ENCODE results near the gene SGK1.

The SGK1 gene

DNA sequence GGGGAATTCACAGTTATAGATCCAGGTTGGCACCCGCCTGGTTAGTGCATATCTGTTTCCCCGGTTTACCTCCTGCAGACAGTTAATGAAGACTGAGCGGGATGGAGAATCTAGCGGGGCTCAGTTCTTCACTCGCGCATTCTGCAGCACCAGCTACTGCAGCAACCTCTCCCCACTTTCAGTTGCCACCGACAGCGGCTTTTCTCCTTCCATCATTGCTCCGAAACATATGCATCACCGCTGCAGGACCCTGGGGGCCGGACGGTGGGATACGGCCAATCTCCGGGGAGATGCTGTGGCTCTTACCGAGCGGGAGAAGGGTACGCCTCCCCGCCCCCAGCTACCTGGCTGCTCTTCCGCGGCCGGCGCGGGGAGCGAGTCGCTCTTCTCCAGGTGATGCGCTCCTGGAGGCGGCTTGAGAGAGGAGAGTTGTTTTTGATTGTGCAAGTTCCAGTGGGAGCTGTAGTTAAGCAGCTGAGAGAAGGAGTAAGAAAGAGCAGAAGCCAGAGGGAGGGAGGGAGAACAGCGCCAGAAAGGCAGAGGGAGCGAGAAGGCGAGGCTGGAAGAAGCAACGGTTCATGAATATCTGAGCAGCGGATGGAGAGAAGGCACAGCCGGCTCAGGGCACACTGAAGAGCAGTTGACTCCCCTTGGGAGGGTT, at the start of gene SGK1:
Gene SGK1 (minus strand): TSS at position 642 of the 661 bp plus-strand sequence. CDS start 652 bp downstream, outside the sequence.
- DNase-seq (ENCODE audit: low read depth): no peak

DNA sequence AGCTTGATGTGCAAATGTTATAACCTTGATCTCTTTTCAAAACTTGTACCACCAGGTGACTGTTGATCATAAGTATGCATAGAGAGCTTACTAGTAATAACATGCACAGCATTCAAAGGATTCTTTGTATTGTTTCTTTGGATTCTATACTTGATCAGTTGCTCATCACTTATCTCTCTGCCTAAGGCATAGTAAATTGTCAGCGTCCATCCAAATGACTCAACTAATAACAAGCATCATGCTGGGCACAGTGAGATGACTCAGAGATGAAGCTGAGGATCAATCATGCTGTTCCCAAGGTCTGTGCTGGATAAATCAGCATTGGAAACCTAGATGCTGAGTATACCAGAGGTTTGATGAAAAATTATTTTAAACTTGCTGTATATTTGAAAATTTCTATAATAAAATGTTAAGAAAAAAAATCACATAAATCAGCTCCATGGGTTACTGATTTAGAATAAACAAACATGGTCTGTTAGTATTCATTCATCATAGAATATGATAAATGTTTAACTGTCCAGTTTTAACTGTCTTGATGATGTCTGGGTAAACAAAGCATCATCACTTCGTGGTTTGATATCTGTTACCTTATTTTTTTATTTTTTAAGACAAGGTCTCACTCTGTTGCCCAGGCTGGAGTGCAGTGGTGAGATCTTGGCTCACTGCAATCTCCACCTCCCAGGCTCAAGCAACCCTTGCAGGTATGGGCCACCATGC, 45.6 kb upstream of the SGK1 start:
- no peak for DNase-seq (ENCODE audit: low read depth)

DNA sequence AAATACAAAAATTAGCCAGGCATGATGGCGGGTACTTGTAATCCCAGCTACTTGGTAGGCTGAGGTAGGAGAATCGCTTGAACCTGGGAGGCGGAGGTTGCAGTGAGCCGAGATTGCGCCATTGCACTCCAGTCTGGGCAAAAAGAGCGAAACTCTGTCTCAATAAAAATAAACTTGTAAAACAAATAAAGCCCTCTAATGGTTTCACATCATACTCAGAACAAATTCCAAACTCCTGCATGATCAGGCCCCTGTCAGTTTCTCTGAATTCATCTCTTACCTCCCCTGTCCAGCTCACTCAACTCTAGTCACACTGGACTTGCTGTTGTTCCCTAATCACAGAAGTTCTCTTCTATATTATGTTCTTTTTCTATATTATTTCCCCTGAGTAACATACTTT, 43.1 kb upstream of the SGK1 start:
- DNase-seq (ENCODE audit: low read depth): no peak

DNA sequence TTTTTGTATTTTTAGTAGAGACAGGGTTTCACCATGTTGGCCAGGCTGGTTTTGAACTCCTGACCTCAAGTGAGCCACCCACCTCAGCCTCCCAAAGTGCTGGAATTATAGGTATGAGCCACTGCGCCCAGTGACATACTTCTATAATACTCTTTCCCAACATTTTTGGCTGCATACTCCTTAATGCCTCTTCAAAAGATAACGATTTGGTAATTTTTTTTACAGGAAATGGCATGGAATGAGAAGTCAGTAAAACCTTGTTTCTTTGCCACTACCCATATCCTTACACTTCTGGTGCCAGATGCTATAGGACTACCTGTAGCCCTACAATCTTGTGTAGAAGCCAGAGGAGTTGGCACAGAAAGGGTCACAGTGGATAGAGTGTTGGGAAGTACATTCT, 41.4 kb upstream of the SGK1 start:
- no peak for DNase-seq (ENCODE audit: low read depth)

DNA sequence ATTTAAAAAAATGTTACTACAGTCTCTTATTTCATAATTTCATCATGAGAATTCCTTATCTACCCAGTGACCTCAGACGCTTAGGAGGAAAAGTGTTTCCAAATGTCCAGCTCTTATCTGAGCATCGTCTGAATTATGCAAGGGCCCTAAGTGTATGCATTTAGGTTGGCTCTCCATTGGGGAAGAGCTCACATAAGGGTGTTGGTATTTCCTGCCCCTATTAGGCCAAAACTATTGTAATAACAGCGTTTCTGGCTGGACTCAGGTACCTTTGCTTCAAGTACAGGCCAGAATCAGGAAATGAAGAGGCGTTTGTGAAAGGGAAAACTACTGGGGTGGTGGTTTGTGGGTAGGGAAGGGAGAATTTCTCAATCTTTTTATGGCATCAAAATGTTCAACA, 40.4 kb upstream of the SGK1 start:
- DNase-seq (ENCODE audit: low read depth): no peak

DNA sequence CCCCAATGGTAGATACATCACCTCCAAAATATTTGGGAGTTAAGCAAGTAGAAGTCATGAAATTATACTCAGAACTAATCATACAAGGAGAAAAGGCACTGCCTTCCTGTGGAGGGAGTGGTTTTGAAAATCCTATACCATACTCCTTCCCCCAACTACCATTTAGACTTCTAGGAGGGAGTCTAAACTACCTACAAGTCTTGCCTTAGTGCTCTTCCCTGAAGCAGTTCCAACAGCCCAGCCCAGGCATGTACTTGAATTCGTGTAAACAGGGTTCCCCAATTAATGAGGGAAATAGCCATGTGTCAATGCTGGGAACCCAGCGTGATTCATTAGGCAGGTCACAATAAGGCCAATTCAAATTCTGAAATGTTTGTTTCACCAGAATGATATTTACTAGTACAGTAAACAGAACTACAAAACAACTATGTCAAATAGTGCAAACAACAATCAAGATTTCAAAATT, 39.1 kb upstream of the SGK1 start:
- DNase-seq (ENCODE audit: low read depth): no peak

DNA sequence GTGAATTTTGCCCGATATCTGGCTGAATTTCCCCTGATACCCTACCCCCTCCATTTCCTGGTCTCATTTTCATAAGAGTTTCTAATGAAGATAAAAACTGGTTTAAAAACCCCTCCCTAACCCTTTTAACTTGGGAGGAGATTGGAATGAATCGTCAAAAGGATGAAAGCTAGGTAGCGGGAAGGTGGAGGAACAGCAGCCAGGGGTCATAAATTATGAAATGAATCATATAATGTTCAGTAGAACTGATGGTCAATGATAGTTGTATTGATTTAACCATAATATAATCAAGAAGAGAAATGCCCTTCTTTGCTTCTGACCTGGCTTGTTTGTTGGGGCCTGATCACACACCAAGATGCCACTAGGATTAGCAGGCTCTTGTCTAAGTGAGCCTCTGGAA, 38.5 kb upstream of the SGK1 start:
- no peak for DNase-seq (ENCODE audit: low read depth)

DNA sequence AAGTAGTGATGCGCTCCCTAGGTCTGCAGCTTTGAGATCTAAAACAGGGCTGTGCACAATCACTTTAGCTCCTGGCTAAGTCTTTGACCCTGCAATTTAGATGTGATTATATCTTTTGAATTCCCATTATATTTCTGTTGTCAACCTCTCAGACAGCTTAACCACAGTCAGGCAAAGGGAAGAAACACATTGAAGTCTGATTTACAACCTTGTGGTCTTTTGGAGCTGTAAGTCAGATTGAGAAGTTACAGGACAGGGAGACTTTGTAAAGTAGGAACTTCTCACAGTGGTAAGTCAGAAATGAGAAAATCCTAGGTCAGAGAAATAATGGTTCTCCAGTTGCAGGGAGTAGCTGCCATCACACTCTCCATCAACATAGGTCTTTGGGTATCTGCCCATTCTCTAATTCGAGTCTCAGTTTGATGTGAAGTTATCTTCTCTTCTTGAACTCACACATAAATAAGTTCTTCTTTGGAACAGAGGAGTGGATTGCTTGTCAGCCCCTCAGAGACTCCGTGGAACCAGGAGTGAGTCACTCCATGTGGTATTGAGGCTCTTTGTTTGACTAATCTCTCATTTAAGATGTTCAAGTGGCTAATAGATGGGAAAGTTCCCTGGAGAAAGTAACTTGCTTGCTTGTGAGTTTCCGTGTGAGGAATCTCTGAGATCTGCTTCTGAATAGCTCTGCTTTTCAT, 35.0 kb upstream of the SGK1 start:
- peak; percentile 65 for DNase-seq (ENCODE audit: low read depth)

DNA sequence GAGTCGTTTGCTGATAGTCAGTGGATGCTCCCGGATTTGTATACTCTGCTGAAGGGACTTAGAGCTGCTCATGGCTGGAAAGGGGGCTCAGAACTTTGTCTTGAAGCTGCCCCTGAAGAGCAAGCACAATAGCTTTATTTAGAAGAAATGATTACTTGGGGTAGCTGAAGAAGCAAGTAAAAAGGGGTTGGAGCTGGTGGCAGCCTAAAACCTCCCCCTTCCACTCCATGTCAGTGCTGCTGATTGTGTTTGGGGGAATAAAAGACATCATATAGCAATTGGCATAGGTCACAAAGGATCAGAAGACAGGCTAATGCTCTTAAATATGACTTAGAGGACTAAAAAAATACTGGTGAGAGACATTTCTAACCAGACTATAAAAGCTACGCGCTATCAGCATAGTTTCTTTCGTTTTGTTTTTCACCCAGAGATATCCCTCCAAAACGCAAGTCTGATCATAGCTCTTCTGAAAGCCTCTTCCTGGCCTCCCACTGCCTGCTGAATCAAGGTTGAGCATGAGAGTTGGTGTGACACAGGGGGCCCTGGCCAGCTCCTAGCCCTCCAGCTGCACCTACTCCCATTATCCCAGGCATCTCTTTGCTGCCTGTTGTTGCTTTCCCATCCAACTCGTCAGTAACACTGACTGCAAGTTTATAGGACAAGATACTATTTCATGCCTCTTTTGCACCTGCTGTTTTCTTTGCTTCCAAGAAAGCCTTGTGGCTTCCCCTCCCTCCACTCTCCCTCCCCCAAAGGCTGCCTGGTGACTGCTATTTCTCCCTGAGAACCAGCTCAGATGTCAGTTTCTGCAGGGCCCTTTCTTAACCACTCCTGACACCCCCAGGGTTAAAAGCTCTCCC, 33.9 kb upstream of the SGK1 start:
- no peak for DNase-seq (ENCODE audit: low read depth)

DNA sequence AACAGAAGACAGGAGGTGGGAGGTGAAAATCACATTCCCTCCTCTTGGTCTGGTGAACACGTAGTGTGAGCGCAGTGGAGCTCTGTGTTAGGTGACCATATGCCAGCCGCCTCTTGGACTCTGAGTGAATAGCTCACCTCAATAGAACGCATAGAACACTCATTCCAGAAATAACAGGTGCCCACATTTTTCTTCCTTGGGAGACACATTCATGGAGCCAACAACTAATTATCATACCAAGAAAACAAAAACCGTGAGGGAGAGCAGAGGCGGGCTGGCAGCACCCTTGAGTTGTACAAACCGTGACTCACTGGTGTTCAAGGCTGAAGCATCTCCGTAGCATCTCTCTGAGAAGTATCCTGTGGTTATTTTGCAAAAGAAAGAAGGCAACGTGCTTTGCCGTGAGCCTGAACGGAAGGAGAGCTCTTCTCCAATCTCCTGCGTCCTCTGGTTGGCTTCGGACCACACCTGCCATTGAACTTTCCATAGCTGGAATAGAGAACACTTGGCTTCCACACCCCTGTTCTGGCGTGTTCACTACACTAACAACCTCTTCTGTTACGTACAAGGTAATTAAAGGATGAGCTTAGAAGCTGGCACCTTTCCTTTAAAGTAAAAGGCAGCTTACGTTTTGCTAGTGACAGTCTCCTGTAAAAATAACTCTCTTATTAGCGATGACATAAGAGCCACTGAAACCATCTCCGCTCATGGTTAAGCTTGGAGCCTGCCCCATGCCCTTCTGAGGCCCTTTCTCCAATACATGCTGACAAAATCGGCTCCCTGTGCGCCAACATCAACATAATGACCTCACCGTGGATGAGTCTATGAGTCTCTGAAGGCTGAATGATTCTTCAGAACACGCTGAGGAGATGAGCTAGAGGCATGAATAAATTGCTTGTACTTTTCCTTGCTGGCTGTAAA, 30.2 kb upstream of the SGK1 start:
- peak; percentile 79 for DNase-seq (ENCODE audit: low read depth)

DNA sequence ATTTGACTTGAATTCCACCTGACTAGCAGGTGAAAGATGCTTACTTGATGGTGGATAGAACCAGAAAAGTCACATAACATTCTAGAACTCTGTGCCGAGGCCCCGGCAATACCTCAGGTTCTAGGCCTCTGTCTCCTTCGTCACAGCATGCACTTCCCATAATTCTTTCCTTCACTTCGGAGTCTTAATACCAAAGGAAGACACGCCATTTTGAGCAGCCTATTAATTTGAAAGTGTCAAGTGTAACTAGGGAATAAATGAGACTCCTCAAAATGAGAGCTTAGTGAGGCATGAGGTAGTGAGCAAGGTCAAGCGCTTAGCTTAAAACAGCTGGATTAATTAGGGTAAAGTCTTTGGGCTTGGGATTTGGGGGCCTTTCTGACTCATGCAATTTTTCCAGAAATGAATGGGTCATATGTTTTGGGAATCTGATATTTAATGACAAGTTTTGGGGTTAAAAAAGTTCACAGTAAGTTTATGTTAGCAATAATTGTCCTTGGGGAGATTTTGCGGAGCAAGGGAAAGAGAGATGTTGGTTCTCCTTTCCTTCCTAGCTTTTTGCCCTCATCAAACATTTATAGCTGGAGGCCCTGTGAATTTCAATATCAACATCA, 29.1 kb upstream of the SGK1 start:
- no peak for DNase-seq (ENCODE audit: low read depth)

DNA sequence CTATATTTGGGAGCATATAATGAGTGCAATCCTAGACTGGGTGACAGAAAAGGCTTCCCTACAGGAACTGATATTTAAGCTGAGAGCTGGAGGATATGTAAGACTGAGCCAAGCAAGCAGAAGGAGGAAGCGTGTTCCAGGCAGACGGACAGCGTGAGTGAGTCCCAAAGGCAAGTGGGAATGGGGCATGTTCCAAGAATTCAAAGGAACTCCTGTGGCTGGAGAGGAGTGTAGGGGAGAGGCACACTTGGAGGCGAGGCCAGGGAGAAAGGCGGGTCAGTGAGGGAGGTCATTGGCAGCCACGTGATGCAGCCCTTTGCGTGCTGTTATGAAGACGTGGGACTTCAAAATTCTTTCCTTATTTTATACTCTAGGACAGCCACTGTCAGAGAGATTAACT, 27.9 kb upstream of the SGK1 start:
- no peak for DNase-seq (ENCODE audit: low read depth)

DNA sequence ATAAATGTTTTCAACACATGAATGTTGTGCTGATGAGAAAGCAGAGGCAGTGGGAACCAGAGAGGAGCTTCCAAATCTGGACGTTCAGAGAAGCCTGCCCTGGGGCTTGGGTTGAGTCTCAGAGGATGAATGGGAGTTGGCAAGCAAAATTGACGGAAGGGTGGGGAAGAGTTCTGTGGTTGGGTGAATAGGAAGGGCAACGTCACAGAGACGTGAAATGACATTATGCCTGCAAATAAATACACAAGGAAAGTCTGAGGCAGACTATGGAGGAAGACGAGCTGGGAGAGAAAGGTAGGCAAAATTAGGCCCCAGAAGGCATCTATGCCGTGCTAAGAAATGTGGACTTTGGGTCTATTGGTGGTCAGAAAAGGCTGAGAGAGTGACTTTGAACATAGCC, 25.2 kb upstream of the SGK1 start:
- no peak for DNase-seq (ENCODE audit: low read depth)

DNA sequence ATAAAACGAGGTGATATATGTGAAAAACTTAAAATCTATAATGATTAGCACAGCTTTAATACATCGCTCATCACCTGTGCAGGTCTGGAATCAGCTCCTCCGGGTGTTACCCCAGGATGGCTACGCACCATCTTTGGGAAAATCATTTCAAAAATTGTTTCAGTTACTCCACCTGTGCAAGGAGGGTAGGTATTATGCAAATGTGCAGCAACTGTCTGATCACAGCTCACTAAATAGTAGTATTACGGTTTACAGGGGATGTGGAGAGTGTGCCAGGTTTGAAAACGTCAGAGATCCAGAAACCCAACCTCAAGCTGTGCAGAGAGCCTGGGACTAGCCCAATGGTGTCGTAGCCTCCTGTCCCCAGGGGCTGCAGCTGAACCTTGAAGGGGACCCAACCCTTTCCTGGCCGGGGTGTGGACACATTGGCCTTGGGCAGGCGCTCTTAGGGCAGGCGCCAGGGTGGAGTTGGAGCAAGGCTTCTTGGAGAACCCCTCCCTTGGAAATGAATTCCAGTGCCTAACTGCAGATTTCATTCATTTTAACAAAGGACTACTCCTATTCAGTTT, 24.2 kb upstream of the SGK1 start:
- DNase-seq (ENCODE audit: low read depth): no peak

DNA sequence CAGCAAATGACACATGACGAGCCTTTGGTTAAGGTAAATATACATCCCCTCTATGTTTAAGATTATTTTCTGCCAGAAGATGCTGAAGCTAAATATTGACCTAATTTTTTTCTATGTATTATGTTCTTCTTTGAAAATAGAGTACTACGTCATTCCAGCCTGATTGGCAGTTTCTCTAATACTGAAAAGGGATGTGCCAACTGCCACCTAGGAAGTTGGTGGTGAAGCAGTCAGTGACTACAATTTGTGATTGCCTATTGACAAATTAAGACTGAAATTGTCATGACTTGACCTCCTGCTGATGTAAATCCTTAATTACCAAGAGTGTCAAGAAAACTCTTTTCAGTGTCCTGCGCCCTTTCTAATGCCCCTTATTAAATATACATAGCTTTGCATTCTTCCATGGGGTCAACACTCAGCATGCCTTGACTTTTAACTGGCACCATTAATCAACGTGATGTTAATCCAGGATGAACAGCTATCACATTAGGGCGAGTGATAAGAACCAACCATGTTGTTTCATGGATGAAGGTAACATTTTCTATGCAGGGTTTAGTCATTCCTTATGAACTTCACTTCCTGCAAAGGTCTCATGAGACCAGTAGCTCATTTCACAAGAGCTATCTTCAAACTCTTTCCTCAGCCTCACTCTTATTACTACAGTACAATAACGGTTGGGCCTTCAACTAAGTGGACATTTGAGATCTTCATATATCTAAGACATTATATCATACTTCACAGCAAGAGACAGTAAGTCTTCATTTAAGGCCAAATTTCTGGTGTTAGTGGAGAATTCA, 22.5 kb upstream of the SGK1 start:
- no peak for DNase-seq (ENCODE audit: low read depth)

DNA sequence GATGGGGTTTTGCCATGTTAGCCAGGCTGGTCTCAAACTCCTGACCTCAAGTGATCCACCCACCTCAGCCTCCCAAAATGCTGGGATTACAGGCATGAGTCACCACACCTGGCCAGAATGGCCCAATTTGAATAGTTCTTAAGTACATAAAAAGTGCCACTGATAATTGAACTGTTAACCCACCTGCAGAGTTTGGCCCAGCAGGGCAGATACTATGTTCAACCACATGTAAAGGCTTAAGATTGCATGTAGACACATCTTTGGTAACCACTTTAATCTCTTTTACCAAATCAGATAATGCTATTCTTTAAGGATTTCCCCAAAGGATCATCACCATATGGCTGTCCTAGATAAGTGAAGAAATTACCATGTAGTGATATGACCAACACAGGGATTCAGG, 21.3 kb upstream of the SGK1 start:
- no peak for DNase-seq (ENCODE audit: low read depth)

DNA sequence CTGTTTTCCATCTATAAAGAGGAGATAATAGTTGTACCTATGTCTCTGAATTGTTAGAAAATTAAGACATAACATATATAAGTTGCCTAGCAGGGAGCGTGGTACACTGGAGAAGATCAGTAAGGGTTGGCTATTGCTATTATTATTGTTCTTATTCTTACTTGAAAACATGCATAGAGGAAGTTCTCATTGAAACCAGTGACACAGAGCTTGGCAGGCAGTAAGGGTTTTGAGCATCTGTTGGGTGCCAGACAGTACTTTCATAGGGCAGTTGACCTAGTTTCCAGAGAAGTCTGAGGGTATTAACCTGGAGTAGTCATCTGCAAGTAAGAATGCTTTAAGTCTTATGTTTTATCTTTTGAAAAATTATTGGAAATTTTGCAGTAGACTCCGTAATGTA, 13.3 kb upstream of the SGK1 start:
- no peak for DNase-seq (ENCODE audit: low read depth)

DNA sequence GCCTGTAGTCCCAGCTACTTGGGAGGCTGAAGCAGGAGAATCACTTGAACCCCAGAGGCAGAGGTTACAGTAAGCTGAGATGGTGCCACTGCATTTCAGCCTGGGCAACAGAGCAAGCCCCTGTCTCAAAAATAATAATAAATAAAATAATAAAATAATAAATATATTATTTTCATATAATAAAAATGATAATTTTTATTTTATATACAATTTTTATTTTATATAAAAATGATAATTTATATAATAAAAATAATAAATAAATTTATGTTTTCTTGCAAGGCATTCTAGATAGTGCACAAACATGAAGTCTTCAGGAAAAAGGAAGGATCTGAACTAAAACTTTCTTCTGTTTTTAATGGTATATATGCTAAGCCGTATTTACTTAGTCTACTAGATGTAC, 12.6 kb upstream of the SGK1 start:
- no peak for DNase-seq (ENCODE audit: low read depth)

DNA sequence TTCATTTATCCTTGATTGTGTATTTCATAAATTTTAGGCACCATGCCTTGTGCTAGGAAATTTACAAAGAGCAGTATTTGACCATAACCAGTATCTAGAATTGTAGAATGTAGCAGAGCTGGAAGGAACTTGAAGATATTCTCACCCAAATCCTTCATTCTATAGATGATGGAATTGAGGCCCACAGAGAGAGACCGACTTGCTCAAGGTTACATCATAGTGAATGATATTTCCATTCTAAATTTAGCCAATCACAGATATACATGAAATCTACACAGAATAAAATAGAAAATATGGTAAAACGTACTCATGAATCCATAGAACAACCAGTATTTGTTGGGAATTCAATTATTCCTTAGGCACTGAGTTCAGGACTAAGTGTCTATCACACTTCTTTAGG, 10.9 kb upstream of the SGK1 start:
- no peak for DNase-seq (ENCODE audit: low read depth)

DNA sequence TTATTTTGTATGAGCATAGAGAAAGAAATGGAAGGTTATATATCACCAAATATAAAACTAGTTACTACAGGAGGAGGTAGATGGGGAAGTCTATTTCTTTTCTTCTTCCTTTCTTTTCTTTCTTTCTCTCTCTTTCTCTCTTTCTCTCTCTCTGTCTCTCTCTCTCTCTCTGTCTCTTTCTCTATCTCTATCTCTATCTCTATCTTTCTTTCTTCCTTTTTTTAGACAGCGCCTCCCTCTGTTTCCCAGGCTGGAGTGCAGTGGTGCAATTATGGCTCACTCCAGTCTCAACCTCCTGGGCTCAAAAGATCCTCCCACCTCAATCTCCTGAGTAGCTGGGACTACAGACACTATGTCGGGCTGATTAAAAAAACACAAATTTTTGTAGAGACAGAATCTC, 10.2 kb upstream of the SGK1 start:
- DNase-seq (ENCODE audit: low read depth): no peak

Measured in GM04503 (cell line).